Ishikawa (cell line): Measurements from ENCODE around the gene NRG4.
A peak's percentile ranks its signal among the peaks of the same experiment; 100 is the strongest.

Source experiments
- CEBPB ChIP-seq: IDR thresholded peaks from 2 replicates; pipeline ENCODE4 v1.6.1; 2012
- CREB1 ChIP-seq: IDR thresholded peaks from 2 replicates; pipeline ENCODE4 v1.6.1; 2012; ENCODE audit warnings: low read depth
- EGR1 ChIP-seq: IDR thresholded peaks from 2 replicates; pipeline ENCODE4 v1.6.1; 2012
- EP300 ChIP-seq: IDR thresholded peaks from 2 replicates; pipeline ENCODE4 v1.6.1; 2012; ENCODE audit warnings: borderline replicate concordance
- FOXM1 ChIP-seq: IDR thresholded peaks from 2 replicates; pipeline ENCODE4 v1.6.1; 2012; ENCODE audit warnings: low read depth, borderline replicate concordance
- MAX ChIP-seq: IDR thresholded peaks from 2 replicates; pipeline ENCODE4 v1.6.1; 2012
- NFIC ChIP-seq: IDR thresholded peaks from 2 replicates; pipeline ENCODE4 v1.6.1; 2012
- RAD21 ChIP-seq: IDR thresholded peaks from 2 replicates; pipeline ENCODE4 v1.6.1; 2012; ENCODE audit warnings: low read depth
- REST ChIP-seq: IDR thresholded peaks from 2 replicates; pipeline ENCODE4 v1.6.1; 2012; ENCODE audit warnings: low read depth, mild to moderate bottlenecking
- TAF1 ChIP-seq: IDR thresholded peaks from 2 replicates; pipeline ENCODE4 v1.6.1; 2012; ENCODE audit warnings: low read depth, mild to moderate bottlenecking
- TCF12 ChIP-seq: IDR thresholded peaks from 2 replicates; pipeline ENCODE4 v1.6.1; 2012; ENCODE audit warnings: low read depth
- TEAD4 ChIP-seq: IDR thresholded peaks from 2 replicates; pipeline ENCODE4 v1.6.1; 2012
- YY1 ChIP-seq: IDR thresholded peaks from 2 replicates; pipeline ENCODE4 v1.6.1; 2012; ENCODE audit warnings: low read depth
- ZBTB7A ChIP-seq: IDR thresholded peaks from 2 replicates; pipeline ENCODE4 v1.6.1; 2012; ENCODE audit warnings: low read depth
- TF ChIP-seq, protein P1 (sequence below): IDR thresholded peaks from 2 replicates; pipeline ENCODE4 v1.6.1; 2012

Gene NRG4

DNA sequence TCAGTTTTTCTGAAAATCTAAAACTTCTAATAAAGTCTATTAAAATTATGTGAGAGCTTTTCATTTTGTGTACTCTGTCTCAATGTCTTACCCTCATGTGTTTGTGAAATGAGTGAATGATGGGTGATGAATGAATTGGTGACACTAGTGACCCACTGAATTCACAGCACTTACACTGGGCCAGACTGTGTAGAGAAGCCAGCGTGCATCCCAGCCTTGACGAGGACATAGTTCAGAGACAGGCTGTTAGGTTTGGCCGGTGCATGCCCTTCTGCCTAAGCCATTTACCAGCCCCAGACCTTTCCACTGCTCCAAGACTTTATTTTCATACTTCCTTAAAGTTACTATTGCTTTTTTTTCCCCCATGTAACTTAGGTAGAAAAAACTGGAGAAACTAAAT, 69.8 kb downstream of the NRG4 start:
- no peak for TF ChIP-seq REST
- no peak for TF ChIP-seq EP300
- no peak for TF ChIP-seq RAD21
- TF ChIP-seq TEAD4 = no peak
- no peak for TF ChIP-seq CEBPB
- no peak for TF ChIP-seq YY1
- TF ChIP-seq MAX = no peak
- no peak for TF ChIP-seq EGR1
- no peak for TF ChIP-seq CREB1
- TF ChIP-seq, protein P1, sequence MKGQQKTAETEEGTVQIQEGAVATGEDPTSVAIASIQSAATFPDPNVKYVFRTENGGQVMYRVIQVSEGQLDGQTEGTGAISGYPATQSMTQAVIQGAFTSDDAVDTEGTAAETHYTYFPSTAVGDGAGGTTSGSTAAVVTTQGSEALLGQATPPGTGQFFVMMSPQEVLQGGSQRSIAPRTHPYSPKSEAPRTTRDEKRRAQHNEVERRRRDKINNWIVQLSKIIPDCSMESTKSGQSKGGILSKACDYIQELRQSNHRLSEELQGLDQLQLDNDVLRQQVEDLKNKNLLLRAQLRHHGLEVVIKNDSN = no peak
- TF ChIP-seq TCF12 = no peak
- no peak for TF ChIP-seq TAF1
- TF ChIP-seq FOXM1 = no peak
- no peak for TF ChIP-seq NFIC
- no peak for TF ChIP-seq ZBTB7A

- no peak for TF ChIP-seq CREB1
- TF ChIP-seq FOXM1 = no peak
- TF ChIP-seq TCF12 = no peak
- TF ChIP-seq EGR1 = no peak
- TF ChIP-seq, protein P1 = no peak
- TF ChIP-seq REST = no peak
- TF ChIP-seq NFIC = no peak
These were observed 81.4 kb downstream of the NRG4 start for GRCh38 chr15:75930866-75931265.

DNA sequence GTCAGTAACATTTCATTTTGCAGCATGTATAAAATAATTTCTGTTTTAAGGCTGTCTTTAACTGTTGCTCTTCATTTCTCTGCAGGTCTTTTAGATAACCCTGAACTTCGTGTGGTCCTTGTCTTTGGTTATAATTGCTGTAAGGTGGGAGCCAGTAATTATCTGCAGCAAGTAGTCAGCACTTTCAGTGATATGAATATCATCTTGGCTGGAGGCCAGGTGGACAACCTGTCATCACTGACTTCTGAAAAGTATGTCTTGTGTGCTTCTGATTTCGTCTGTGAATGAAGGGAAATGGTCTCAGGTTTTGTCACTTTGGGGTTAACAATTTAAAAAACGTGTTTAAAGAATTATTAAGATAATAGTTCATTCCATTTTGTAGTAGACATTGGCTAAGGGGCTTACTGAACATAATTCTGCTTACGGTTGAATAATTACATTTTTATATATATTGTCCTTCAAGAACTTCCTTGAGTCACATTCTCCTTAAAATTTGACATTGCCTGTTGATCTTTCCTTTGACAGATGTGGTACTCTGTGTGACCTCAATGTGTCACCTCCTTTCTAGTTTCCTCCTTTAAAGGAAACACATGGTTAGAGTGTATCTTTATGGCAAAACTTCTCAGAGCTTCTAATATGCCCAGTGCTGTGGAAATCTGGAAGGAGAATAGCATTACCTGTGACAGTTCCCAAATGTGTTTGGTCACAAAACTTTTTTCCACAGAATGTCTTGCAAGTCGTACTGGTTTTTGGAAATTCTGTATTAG, 82.2 kb downstream of the NRG4 start:
- no peak for TF ChIP-seq MAX
- no peak for TF ChIP-seq FOXM1
- TF ChIP-seq CREB1 = no peak
- TF ChIP-seq ZBTB7A = no peak
- TF ChIP-seq NFIC = peak; percentile 13; the same call in 1 of the 2 replicates
- TF ChIP-seq CEBPB = no peak
- TF ChIP-seq RAD21 = no peak

- TF ChIP-seq RAD21 = peak; percentile 37; the same call in 1 of the 2 replicates
- no peak for TF ChIP-seq NFIC
- TF ChIP-seq, protein P1 = no peak
These were observed 83.3 kb downstream of the NRG4 start for GRCh38 chr15:75928680-75929608.

DNA sequence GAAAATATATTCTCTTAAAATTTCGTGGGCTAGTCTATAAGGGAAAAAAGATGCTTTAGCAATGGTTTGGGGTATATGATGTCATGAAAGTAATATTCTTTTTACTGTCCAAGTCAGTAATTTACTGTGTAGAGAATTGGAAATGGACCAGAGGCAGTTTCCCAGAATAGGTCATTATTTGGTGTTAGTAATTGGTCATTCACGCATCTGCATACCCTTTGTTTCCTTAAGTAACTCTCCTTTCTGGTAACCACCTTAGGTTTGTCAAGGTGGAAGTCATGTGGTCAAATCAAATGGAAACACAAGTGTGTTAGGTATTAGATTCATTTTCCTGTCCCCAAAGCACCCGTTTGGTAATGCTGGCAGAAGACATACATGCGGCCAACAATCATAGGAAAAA, 84.6 kb downstream of the NRG4 start:
- TF ChIP-seq TCF12 = no peak
- TF ChIP-seq NFIC = no peak
- no peak for TF ChIP-seq RAD21
- no peak for TF ChIP-seq CREB1
- TF ChIP-seq YY1 = no peak
- no peak for TF ChIP-seq EP300
